ENCODE results near the gene ZFPL1.
A peak's percentile ranks its signal among the peaks of the same experiment; 100 is the strongest.

ZFPL1 gene

GRCh38 chr11:65128182-65129145 lies 44.4 kb downstream of the ZFPL1 start:
- no peak for DNase-seq (ENCODE audit: low read depth in 2 of 2)

- DNase-seq (ENCODE audit: low read depth in 2 of 2), result no peak
Observed at GRCh38 chr11:65129649-65130441, 45.8 kb downstream of the ZFPL1 start.

- DNase-seq (ENCODE audit: low read depth in 2 of 2), result no peak
Observed at GRCh38 chr11:65130631-65131416, 46.8 kb downstream of the ZFPL1 start.

GRCh38 chr11:65131417-65131776 lies 47.4 kb downstream of the ZFPL1 start:
- no peak for DNase-seq (ENCODE audit: low read depth in 2 of 2)

- DNase-seq (ENCODE audit: low read depth in 2 of 2), result no peak
Observed at GRCh38 chr11:65131895-65132237, 47.8 kb downstream of the ZFPL1 start.

GRCh38 chr11:65132238-65132987 lies 48.4 kb downstream of the ZFPL1 start:
- no peak for DNase-seq (ENCODE audit: low read depth in 2 of 2)

GRCh38 chr11:65132988-65133700 lies 49.1 kb downstream of the ZFPL1 start:
- no peak for DNase-seq (ENCODE audit: low read depth in 2 of 2)

GRCh38 chr11:65133724-65134123 lies 49.7 kb downstream of the ZFPL1 start:
- no peak for DNase-seq (ENCODE audit: low read depth in 2 of 2)

GRCh38 chr11:65134240-65134951 lies 50.4 kb downstream of the ZFPL1 start, which contains the start of gene SYVN1:
TSS of gene SYVN1 (minus strand) at chr11:65134519. CDS start at chr11:65133601, 918 bp downstream.
- DNase-seq (ENCODE audit: low read depth in 2 of 2), result peak; percentile 84 to 89

- peak; percentile 65 to 76 for DNase-seq (ENCODE audit: low read depth in 2 of 2)
Observed at GRCh38 chr11:65134952-65135632, 51.1 kb downstream of the ZFPL1 start.

- no peak for DNase-seq (ENCODE audit: low read depth in 2 of 2)
Observed at GRCh38 chr11:65135633-65136145, 51.7 kb downstream of the ZFPL1 start.

- no peak for DNase-seq (ENCODE audit: low read depth in 2 of 2)
Observed at GRCh38 chr11:65136515-65137096, 52.6 kb downstream of the ZFPL1 start.
